ENCODE measurements around the gene LRRC30. TPM values are rescaled to one million over a fixed set of nuclear protein-coding genes. Genes with fewer than 3 reads are reported as not detected.

Gene LRRC30
- total RNA-seq, 1 donor from 2014 or later = not detected

DNA sequence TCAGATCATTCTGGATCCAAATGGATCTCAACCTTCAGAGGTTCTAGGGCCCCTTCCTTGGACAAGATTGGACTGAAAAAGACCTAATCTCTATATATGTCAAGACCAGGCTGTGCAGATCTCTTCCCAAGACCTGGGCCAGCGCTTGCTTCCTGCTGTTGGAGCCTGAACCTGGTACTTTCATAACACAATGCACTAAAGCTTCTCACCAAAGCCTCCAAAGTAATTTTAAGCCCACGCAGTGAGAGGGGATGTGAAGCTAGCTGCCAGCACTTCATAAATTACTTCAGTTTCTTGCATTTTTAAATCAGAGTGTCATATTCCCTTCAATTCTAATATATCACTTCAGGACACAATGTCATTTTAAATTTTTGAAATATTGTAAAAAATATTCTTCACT is 50.7 kb downstream of the LRRC30 start:
- no peaks in the 10 kb centered on the region for H3K9me3 Mint-ChIP-seq (ENCODE audit: unreplicated experiment)
- H3K4me1 Mint-ChIP-seq (ENCODE audit: unreplicated experiment) = no peaks in the 10 kb centered on the region
- DNase-seq (ENCODE audit: extremely low spot score, unreplicated experiment) = no peak
- no peak overlapping the region for H3K4me3 Mint-ChIP-seq (ENCODE audit: unreplicated experiment)
- TF ChIP-seq, protein P1, sequence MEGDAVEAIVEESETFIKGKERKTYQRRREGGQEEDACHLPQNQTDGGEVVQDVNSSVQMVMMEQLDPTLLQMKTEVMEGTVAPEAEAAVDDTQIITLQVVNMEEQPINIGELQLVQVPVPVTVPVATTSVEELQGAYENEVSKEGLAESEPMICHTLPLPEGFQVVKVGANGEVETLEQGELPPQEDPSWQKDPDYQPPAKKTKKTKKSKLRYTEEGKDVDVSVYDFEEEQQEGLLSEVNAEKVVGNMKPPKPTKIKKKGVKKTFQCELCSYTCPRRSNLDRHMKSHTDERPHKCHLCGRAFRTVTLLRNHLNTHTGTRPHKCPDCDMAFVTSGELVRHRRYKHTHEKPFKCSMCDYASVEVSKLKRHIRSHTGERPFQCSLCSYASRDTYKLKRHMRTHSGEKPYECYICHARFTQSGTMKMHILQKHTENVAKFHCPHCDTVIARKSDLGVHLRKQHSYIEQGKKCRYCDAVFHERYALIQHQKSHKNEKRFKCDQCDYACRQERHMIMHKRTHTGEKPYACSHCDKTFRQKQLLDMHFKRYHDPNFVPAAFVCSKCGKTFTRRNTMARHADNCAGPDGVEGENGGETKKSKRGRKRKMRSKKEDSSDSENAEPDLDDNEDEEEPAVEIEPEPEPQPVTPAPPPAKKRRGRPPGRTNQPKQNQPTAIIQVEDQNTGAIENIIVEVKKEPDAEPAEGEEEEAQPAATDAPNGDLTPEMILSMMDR (IDR thresholded peaks at IDR 0.05) = no peak
- no peak overlapping the region for H3K27ac Mint-ChIP-seq (ENCODE audit: unreplicated experiment)
- H3K36me3 Mint-ChIP-seq (ENCODE audit: unreplicated experiment) = no peaks in the 10 kb centered on the region
- H3K27me3 Mint-ChIP-seq (ENCODE audit: unreplicated experiment) = peaks cover 50% of the 10 kb centered on the region

Other genes with a start within 250 kb of the LRRC30 start
- gene LAMA1, start 113.3 kb upstream of the LRRC30 start, total RNA-seq = 0.30 and 0.34 TPM in 2 replicates